Mammary epithelial cell (primary cell): ENCODE results near the gene PTPRG.

ENCODE experiments used
- EZH2 ChIP-seq: IDR thresholded peaks from 2 replicates; pipeline ENCODE4 v1.6.1; 2012; ENCODE audit warnings: low read length, inconsistent platforms, borderline replicate concordance
- TF ChIP-seq, protein P1 (sequence below), 2 donors: IDR thresholded peaks in 1 of 2; conservative IDR thresholded peaks in 1 of 2; 2 replicates each; pipeline ENCODE4 v1.5.1; 2011 to 2012; ENCODE audit warnings: inconsistent platforms in 2 of 2, low read length in 2 of 2, mild to moderate bottlenecking in 2 of 2, control low read depth in 1 of 2, low read depth in 1 of 2; ENCODE audit not compliant: insufficient read depth in 1 of 2; ENCODE audit errors: extremely low read depth in 1 of 2

DNA sequence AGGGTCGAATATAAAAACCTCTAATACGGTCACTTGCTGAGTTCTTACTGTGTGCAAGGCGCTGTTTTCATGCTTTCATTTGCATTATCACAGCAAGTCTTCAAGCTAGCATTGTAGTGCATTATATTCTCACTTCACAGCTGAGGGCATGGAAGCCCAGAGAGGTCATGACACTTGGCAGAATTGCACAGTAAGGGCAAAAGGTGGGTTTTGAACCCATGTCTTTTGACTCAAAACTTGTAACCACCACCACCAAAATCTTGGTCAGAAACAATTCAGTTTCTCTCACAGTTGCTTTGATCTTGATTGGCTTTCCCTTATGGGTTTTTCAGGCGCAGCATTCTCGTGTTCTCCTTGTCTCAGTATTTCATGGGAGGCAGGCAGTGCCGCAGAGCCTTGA is 371.1 kb downstream of the PTPRG start:
- TF ChIP-seq, protein P1, sequence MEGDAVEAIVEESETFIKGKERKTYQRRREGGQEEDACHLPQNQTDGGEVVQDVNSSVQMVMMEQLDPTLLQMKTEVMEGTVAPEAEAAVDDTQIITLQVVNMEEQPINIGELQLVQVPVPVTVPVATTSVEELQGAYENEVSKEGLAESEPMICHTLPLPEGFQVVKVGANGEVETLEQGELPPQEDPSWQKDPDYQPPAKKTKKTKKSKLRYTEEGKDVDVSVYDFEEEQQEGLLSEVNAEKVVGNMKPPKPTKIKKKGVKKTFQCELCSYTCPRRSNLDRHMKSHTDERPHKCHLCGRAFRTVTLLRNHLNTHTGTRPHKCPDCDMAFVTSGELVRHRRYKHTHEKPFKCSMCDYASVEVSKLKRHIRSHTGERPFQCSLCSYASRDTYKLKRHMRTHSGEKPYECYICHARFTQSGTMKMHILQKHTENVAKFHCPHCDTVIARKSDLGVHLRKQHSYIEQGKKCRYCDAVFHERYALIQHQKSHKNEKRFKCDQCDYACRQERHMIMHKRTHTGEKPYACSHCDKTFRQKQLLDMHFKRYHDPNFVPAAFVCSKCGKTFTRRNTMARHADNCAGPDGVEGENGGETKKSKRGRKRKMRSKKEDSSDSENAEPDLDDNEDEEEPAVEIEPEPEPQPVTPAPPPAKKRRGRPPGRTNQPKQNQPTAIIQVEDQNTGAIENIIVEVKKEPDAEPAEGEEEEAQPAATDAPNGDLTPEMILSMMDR (conservative IDR thresholded peaks at IDR 0.05 in 1 of 2, IDR thresholded peaks at IDR 0.05 in 1 of 2; ENCODE audit: extremely low read depth in 1 of 2, insufficient read depth in 1 of 2, low read depth in 1 of 2, low read length in 2 of 2) = no peak
- TF ChIP-seq EZH2 = no peak
